ENCODE data around the gene KRT83. TPM values are rescaled to one million over a fixed set of nuclear protein-coding genes. Genes with fewer than 3 reads are reported as not detected.

KRT83 gene
- total RNA-seq, 1 donor from 2014 or later = not detected

DNA sequence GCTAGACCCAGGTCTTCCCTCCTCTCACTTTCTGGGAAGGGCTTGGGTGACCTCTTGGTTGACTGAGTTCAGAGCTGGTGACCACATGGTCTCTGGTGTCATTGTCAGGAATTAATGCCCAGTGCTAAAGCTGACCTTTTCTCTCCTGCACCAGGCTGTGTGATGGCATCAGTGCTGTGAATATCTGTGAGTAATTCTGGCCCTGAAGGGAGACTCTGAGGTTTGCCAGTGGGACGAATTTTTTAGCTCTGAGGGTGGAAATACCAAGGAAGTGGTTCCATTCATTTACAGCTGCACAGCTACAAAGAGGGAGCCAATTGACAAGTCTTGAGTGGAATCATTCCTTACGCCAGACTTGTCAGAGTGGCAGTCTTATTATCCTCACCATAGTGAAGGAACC lies 53.0 kb downstream of the KRT83 start:
- ATAC-seq (no peak), DNase-seq (ENCODE audit: low spot score) (no peak)

DNA sequence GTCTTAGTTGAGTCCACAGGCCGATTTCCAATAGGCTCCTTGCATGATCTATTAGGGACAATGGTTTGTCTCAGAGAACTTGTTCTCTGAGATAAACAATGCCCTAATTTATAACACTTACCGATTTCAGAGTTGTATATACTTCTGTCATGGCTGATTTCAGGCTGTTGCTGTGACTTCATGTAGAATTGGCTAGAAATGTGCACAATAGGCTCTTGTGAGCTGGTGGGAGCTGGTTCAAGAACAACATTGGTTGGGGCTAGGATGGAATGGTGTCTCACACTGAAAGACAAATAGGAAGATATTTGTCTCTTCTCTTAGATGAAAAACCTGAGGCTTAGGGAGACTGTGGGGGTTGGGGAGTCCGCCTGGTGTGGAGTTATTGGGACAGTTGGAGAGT lies 53.5 kb downstream of the KRT83 start:
- DNase-seq (ENCODE audit: low spot score) (no peak), ATAC-seq (no peak)

GRCh38 chr12:52267266-52267665 lies 53.9 kb downstream of the KRT83 start:
- DNase-seq (ENCODE audit: low spot score) = no peak
- ATAC-seq = no peak

- DNase-seq (ENCODE audit: low spot score) = no peak
- ATAC-seq = no peak
Observed at GRCh38 chr12:52266514-52266913, 54.7 kb downstream of the KRT83 start.

GRCh38 chr12:52264435-52264825 lies 56.8 kb downstream of the KRT83 start:
- no peak for ATAC-seq
- DNase-seq (ENCODE audit: low spot score) = no peak

Other genes starting within 250 kb of the KRT83 start
- not detected for gene SMIM41, start 241.7 kb downstream of the KRT83 start, total RNA-seq
- gene KRT80, start 129.4 kb downstream of the KRT83 start, total RNA-seq = 0.28 TPM
- gene KRT7, start 88.2 kb downstream of the KRT83 start, total RNA-seq = 18.8 TPM
- gene KRT86, start 46.8 kb downstream of the KRT83 start, total RNA-seq = not detected
- 0.65 TPM for gene KRT81, start 29.9 kb downstream of the KRT83 start, total RNA-seq
- gene KRT85, start 46.1 kb upstream of the KRT83 start, total RNA-seq = not detected
- gene KRT84, start 64.3 kb upstream of the KRT83 start, total RNA-seq = not detected
- gene KRT82, start 84.9 kb upstream of the KRT83 start, total RNA-seq = not detected
- gene KRT75, start 113.0 kb upstream of the KRT83 start, total RNA-seq = not detected
- not detected for gene KRT6B, start 130.7 kb upstream of the KRT83 start, total RNA-seq
- gene KRT6C, start 152.4 kb upstream of the KRT83 start, total RNA-seq = not detected
- gene KRT6A, start 171.9 kb upstream of the KRT83 start, total RNA-seq = not detected
- gene KRT5, start 199.0 kb upstream of the KRT83 start, total RNA-seq = not detected
- not detected for gene KRT71, start 231.7 kb upstream of the KRT83 start, total RNA-seq

Data from left lobe of liver (tissue), 2 donors.